NCI-H146 treated with DMSO at 0.1 percent for 48 hours (cell line): ENCODE data around the gene GABPB1.

ENCODE experiments used
- DNase-seq: peaks from one replicate; lab custom pipeline; 2025; ENCODE audit not compliant: unreplicated experiment; lab: John Stamatoyannopoulos, UW

The GABPB1 gene

DNA sequence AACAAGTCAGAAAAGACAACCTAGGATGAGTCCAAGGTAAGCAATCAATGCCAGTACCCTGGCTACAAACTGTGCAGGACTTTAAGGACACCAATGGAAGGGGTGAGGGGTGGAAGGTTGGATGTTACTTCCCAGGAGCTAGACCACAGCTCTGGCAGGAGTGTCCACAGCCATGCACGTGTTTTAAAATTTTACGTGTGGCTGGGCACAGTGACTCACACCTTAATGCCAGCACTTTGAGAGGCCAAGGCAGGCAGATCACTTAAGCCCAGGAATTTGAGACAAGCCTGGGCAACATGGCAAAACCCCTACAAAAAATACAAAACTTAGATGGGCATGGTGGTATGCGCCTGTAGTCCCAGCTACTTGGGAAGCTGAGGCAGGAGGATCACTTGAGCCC, 74.7 kb downstream of the GABPB1 start:
- DNase-seq = no peak

DNA sequence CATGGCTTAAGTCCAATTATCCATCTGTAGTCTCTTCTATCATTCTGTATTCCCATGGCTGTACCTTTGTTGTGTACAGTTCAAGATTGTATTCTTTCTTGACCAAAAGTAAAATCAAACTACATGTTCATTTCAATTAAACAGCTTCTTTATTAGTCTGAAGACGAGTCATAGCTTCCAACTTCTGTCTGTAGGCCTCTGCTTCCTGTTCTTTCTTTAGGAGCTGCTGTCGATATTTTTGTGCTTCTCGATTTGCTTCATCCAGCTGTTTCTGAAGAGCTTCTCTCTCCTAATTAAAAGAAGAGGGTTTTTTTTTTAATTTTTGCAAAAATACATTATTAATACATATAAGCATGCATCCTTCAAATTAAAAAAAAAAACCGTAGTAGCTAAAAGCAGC, 76.5 kb downstream of the GABPB1 start:
- no peak for DNase-seq

GRCh38 chr15:50277370-50277769, 77.6 kb downstream of the GABPB1 start:
- no peak for DNase-seq

DNA sequence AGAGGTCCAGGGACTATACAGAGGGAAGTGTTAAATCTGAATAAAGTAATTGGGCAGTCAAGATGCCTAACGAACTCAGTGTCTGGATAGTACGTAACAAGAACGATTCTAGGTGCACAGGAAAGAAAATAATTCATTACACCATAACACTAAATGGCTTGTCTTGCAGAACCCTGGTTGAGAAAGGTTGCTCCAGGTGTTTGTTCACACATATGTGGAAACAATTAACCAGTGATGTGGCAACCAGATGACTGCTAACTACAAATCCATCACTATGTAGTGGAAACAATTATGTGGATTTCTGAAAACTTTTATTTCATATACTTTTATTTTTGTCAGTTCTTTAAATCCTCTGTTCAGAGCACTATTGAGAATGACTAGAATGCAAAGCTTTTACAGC, 79.1 kb downstream of the GABPB1 start:
- no peak for DNase-seq

DNA sequence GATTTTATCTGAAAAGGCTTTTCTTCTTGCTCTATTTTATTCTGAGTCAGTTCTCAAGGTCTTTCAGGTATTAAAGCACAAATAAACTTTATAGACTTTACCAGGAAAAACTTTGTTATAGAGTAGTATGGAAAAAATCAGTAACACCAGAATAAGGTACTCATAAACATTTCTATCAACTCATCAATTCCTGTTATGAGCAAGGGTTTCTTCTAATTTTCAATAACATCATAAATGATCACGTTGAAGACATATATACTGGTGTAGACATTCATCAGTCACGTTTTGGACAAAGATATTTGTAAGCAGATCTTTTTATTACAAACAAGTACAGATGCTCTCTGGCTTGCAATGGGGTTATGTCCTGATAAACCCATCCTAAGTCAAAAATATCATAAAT, 79.9 kb downstream of the GABPB1 start:
- DNase-seq = no peak

DNA sequence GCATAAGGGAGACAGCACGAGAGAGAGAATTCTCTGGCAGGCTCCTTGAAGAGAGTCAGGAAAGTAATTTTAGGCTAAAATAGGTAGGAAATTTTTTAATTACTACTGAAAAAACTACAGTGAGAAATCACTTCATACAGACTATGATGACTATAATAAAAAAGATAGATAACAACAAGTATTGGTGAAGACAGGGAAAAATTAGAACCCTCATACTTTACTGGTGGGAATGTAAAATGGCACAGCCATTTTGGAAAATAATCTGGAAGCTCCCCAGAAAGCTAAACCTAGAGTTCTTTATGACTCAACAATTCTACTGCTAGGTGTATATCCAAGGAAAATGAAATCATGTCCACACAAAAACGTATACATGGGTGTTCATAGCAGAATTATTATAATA, 87.4 kb downstream of the GABPB1 start:
- DNase-seq = no peak

DNA sequence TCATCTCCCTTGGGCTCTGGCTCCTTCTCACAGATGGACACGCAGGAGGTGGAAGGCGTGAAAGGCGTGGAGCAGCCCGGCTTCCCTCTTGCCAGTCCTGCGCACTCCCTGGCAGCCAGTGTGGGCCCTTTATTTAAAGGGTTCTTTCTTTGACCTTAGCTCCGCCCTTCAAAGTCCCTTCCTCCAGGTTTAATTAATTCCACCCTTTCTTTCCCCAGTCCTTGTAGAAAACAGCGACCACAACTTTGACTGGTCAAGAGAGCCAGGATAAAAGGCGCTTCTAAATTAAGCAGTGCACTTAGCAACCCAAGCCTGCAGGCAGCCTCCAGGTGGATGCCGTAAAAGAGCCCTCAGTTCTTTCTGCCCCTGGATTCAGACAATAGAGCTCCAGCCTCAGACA, 89.4 kb downstream of the GABPB1 start, which contains the start of gene HDC:
Gene HDC (minus strand): TSS at position 107 of the 400 bp plus-strand sequence. CDS start 103 bp downstream, at position 4.
- no peak for DNase-seq

- DNase-seq = no peak
Observed at GRCh38 chr15:50262533-50262932, 92.5 kb downstream of the GABPB1 start.

GRCh38 chr15:50261981-50262380, 93.0 kb downstream of the GABPB1 start:
- no peak for DNase-seq

- no peak for DNase-seq
Observed at GRCh38 chr15:50260969-50261496, 94.0 kb downstream of the GABPB1 start.

GRCh38 chr15:50259276-50259675, 95.7 kb downstream of the GABPB1 start:
- DNase-seq = no peak

GRCh38 chr15:50257924-50258323, 97.1 kb downstream of the GABPB1 start:
- DNase-seq = no peak

DNA sequence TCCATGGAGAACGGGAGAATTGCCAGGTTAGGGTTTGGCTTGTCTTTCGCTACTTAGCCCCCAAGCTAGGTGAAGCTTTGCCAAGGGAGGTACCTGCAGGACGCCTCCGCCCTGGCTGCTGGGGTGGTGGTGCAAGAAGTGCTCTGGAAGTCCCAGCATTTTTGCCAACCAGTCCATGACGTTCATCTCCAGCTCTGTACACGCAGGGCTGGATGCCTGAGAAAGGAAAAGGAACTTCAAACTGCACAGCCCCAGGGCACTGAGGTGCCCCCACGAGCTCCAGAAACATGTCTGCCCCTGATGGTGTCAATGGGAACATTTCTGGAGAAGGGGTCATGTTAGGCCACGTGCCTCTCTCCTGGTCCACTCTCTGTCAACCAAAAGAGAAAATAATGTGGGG, 97.7 kb downstream of the GABPB1 start:
- no peak for DNase-seq

DNA sequence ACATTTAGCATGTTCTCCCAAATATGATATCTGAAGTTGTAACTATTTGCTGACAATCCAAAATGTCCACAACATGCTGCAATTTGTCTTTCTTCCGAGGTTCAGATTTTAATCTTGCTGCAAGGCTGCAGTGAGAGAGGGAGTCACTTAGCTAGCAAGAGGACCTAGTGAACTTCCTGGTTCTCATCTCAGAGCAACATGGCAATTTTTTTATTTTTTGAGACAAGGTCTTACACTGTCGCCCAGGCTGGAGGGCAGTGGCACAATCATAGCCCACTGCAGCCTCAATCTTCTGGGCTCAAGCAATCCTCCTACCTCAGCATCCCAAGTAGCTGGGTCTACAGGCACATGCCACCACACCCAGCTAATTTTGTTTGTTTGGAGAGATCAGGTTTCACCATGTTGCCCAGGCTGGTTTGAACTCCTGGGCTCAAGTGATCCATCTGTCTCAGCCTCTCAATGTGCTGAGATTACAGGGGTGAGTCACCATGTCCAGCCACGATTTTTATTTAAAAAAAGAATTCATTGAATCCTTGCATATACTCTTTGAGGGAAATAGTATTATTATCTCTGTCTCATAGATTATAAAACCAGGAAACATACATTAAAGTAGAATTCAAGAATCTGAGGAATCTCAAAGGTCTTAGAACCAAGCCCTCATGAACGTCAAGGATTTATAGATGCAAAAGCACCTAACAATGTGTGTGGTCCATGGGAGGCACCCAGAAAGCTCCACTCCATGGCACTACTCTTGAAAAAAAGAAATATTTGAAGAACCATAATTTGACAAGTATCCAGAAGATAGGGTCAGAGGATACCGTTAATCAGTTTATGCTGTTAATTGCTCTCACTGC, 98.6 kb downstream of the GABPB1 start:
- no peak for DNase-seq

GRCh38 chr15:50252556-50252955, 102.4 kb downstream of the GABPB1 start:
- DNase-seq = no peak

DNA sequence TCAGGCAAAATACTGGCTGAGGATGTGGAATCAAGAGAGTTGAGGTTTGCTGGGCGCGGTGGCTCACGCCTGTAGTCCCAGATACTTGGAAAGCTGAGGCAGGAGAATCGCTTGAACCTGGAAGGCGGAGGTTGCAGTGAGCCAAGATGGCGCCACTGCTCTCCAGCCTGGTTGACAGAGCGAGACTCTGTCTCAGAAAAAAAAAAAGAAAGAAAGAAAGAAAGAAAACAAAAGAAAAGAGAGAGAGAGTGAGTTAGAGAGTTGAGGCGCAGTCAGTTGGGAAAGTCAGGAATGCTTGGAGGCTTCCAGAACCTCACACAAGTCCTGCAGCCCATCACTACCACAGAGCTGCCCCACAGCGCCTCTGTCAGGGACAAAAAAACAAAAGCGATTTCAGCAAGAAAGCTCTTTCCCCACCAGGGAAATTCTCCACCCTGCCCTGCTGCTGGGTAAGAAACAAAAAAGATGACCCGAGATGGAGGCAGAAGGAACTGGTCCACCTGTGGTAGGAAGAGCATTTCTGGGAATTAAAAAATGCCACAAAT, 103.3 kb downstream of the GABPB1 start:
- DNase-seq = peak; percentile 7

- DNase-seq = no peak
Observed at GRCh38 chr15:50250760-50251394, 104.1 kb downstream of the GABPB1 start.

DNA sequence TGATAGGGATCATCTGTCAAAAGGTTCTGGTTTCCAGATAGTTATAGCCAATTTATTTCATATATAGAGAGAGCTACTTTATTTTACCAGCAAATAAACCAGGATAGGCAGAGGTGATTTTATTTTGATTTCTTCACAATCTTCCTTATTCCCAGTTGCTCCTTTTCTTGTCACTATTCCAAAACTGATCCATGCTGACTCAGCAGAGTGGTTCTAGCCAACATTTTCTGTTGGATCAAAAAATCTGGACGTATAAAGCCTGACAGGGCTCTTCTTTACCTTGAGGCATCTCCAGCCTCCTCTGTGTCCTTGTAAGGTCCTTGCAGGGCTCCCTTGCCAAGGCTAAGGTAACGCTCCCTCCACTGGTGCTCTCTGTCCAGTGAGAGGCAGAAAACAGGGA, 105.3 kb downstream of the GABPB1 start:
- DNase-seq = no peak

DNA sequence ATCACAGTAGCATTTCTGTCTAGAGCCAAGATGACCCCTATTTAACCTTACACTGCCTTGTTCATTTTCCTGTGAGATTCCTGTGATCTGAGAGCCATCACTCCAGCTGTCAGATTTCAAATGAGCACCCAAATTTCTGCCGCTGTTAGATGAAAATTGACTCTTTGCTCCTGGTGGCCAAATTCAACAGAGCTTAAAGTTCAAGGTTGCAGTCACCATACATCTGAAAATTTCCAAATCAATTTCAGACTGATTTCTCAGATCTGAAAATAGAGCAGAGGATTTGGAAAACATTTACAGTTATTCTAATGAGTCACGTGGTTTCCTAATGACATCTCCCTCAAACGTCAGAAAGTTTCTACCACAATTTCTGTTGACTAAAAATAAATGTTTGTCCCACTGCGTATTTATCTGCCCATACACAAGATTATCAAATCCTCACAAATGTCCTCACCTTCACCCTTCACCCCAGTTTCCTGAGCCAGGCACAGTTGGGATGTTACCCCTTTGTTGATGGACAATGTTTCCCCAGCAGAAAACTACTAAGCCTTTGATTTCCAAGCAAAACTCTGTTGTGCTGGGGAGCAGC, 105.9 kb downstream of the GABPB1 start:
- DNase-seq = no peak

- DNase-seq = no peak
Observed at GRCh38 chr15:50247819-50248655, 107.0 kb downstream of the GABPB1 start.

DNA sequence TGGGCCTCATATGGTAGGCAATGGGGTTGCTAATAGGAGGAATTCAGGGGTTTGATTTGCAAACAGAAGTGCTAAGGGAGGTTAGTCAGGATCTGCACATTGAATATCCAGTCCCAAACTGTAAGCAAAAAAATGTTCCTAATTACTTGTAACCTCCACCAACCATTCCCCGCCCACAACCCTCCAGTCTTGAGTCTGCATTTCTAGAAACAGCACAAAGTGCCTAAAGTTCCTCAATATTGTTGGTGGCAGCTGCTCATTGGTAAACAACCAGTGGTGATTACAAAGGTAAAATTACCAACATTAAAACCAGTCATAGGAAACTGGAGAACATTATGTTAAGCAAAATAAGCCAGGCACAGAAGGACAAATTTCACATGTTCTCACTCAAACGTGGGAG, 108.4 kb downstream of the GABPB1 start:
- no peak for DNase-seq
